HCT116 (cell line): ENCODE measurements around the gene PIK3R2. TPM values are rescaled to one million over a fixed set of nuclear protein-coding genes. Genes with fewer than 3 reads are reported as not detected.

Experiments
- ATAC-seq: fragments of 200-7000 bp; cut with Tn5 transposase; 2 replicates; pipeline ENCODE4 v1.9.1; 2020; ENCODE audit warnings: mild to moderate bottlenecking, moderate library complexity
- BruUV-seq: library from RNA; stranded (reverse); fragments of 400-500 nt; replicated peaks from 2 replicates; lab custom pipeline; 2021; lab: Mats Ljungman, UMichigan
- CTCF ChIA-PET: fragments of 300-600 bp; sonication (Branson Sonifier 250); formaldehyde crosslinking; loops from one replicate; lab custom pipeline; 2021; ENCODE audit warnings: antibody characterized with exemption; lab: Charles Lee
- POLR2A ChIA-PET: fragments of 300-600, 350-600 bp; sonication (Branson Sonifier 250); formaldehyde crosslinking; loops from one replicate; lab custom pipeline; 2021; ENCODE audit warnings: antibody characterized with exemption; lab: Charles Lee
- RAD21 ChIA-PET, 2 experiments: fragments of 300-600 bp; sonication (Branson Sonifier 250); formaldehyde crosslinking; loops; one replicate each; lab custom pipeline; 2023; ENCODE audit warnings: low total read pairs in 2 of 2; ENCODE audit not compliant: uncharacterized antibody in 2 of 2, unreplicated experiment in 2 of 2, low non-redundant PET in 1 of 2; lab: Charles Lee
- DNase-seq: peaks from one replicate; pipeline ENCODE4 v3.0.0-alpha.2; 2010; ENCODE audit warnings: low read depth, low spot score
- H2AFZ ChIP-seq: fragments of 200-600 bp; shearing (Covaris generic), sonication (generic); 2 replicates; pipeline ENCODE4 v1.6.1; 2017; ENCODE audit warnings: low read depth, mixed run types, mixed read lengths, antibody characterized with exemption, low read length; ENCODE audit not compliant: poor library complexity, severe bottlenecking
- H3K27ac ChIP-seq: 2 replicates; pipeline ENCODE4 v1.5.1; 2012; ENCODE audit warnings: low read depth, low read length
- H3K27me3 ChIP-seq: fragments of 200-600 bp; sonication (generic); 2 replicates; pipeline ENCODE4 v1.6.1; 2016; ENCODE audit warnings: mixed run types, low read length, mixed read lengths; ENCODE audit not compliant: insufficient read depth
- H3K36me3 ChIP-seq, 2 experiments: fragments of 200-500 bp in 1 of 2; fragments of 200-600 bp in 1 of 2; sonication (Bioruptor generic) in 1 of 2; sonication (generic) in 1 of 2; 2 replicates each; pipeline versions ENCODE4 v1.5.1 to v1.6.1; 2014 to 2016; ENCODE audit warnings: low read length in 2 of 2, inconsistent platforms in 1 of 2, mixed read lengths in 1 of 2, mixed run types in 1 of 2; ENCODE audit not compliant: insufficient read depth in 2 of 2, control insufficient read depth in 1 of 2
- H3K4me1 ChIP-seq, 2 experiments: fragments of 200-600 bp in 1 of 2; sonication (generic) in 1 of 2; 2 replicates each; pipeline versions ENCODE4 v1.5.1 to v1.6.1; 2012 to 2017; ENCODE audit warnings: low read length in 2 of 2, inconsistent platforms in 1 of 2, mild to moderate bottlenecking in 1 of 2, mixed read lengths in 1 of 2, mixed run types in 1 of 2, moderate library complexity in 1 of 2; ENCODE audit not compliant: insufficient read depth in 2 of 2, control insufficient read depth in 1 of 2
- H3K4me2 ChIP-seq: fragments of 200-600 bp; sonication (generic); 2 replicates; pipeline ENCODE4 v1.6.1; 2017; ENCODE audit warnings: mixed run types, low read length, mixed read lengths
- H3K4me3 ChIP-seq, 2 experiments: fragments of 200-600 bp in 1 of 2; sonication (generic) in 1 of 2; replicated peaks in 1 of 2; 2 replicates each; pipeline ENCODE4 v1.5.1; 2011 to 2016; ENCODE audit warnings: low read length in 2 of 2, control low read depth in 1 of 2, low read depth in 1 of 2, mild to moderate bottlenecking in 1 of 2, mixed read lengths in 1 of 2, mixed run types in 1 of 2
- H3K79me2 ChIP-seq: fragments of 200-600 bp; sonication (generic); 2 replicates; pipeline ENCODE4 v1.6.1; 2017; ENCODE audit warnings: mild to moderate bottlenecking, mixed run types, low read length, moderate library complexity, mixed read lengths; ENCODE audit not compliant: insufficient read depth
- H3K9ac ChIP-seq: fragments of 200-600 bp; sonication (generic); 2 replicates; pipeline ENCODE4 v1.6.1; 2016; ENCODE audit warnings: low read length, mixed read lengths
- H3K9me2 ChIP-seq: fragments of 200-600 bp; sonication (generic), shearing (Covaris generic); 2 replicates; pipeline ENCODE4 v1.6.1; 2017; ENCODE audit warnings: mixed run types, mild to moderate bottlenecking, moderate library complexity; ENCODE audit not compliant: insufficient read depth
- H3K9me3 ChIP-seq, 2 experiments: fragments of 200-500 bp in 1 of 2; fragments of 200-600 bp in 1 of 2; sonication (Bioruptor generic) in 1 of 2; sonication (generic) in 1 of 2; 2 replicates each; pipeline ENCODE4 v1.6.1; 2014 to 2017; ENCODE audit warnings: low read length in 2 of 2, mixed read lengths in 2 of 2, inconsistent platforms in 1 of 2, low read depth in 1 of 2, mild to moderate bottlenecking in 1 of 2, mixed run types in 1 of 2, moderate library complexity in 1 of 2; ENCODE audit not compliant: control insufficient read depth in 1 of 2, insufficient read depth in 1 of 2
- H4K20me1 ChIP-seq: fragments of 200-600 bp; sonication (generic), shearing (Covaris generic); 2 replicates; pipeline ENCODE4 v1.6.1; 2017; ENCODE audit warnings: mixed run types, mild to moderate bottlenecking, moderate library complexity; ENCODE audit not compliant: insufficient read depth
- ATF3 ChIP-seq: IDR thresholded peaks from 2 replicates; pipeline ENCODE4 v1.6.1; 2012
- CTCF ChIP-seq, 3 experiments: fragments of 200-600 bp in 1 of 3; sonication (generic) in 1 of 3; IDR thresholded peaks in 2 of 3; conservative IDR thresholded peaks in 1 of 3; 2 replicates each; pipeline ENCODE4 v1.5.1; 2012 to 2017; ENCODE audit warnings: low read depth in 2 of 3, low read length in 2 of 3, antibody characterized with exemption in 1 of 3, borderline replicate concordance in 1 of 3, control low read depth in 1 of 3, mild to moderate bottlenecking in 1 of 3, mixed read lengths in 1 of 3, mixed run types in 1 of 3, moderate library complexity in 1 of 3; ENCODE audit not compliant: insufficient read depth in 1 of 3
- JUND ChIP-seq: IDR thresholded peaks from 2 replicates; pipeline ENCODE4 v1.6.1; 2012
- RAD21 ChIP-seq: IDR thresholded peaks from 2 replicates; pipeline ENCODE4 v1.6.1; 2012; ENCODE audit warnings: low read depth, mild to moderate bottlenecking
- SP1 ChIP-seq: IDR thresholded peaks from 2 replicates; pipeline ENCODE4 v1.6.1; 2012; ENCODE audit warnings: low read depth
- ZBTB33 ChIP-seq: IDR thresholded peaks from 2 replicates; pipeline ENCODE4 v1.6.1; 2011; ENCODE audit warnings: mild to moderate bottlenecking, low read length, moderate library complexity; ENCODE audit not compliant: insufficient replicate concordance; ENCODE audit errors: extremely low read depth
- ZFX ChIP-seq: fragments of 450-650 bp; IDR thresholded peaks from 2 replicates; pipeline ENCODE4 v1.6.1; 2017
- intact Hi-C: fragments of 100-400 bp; cut with micrococcal nuclease; formaldehyde crosslinking; loops from 2 replicates; pipeline ENCODE4 v1.10.0; 2022
- total RNA-seq: library from RNA; stranded (reverse); gene quantifications from one replicate; pipeline ENCODE4 v1.2.1, GENCODE V29; 2021; ENCODE audit not compliant: unreplicated experiment

The PIK3R2 gene
- total RNA-seq, 1 experiment from 2014 or later = 53.4 TPM

- H3K79me2 ChIP-seq = no peaks in the 10 kb centered on the region
- ChIA-PET CTCF (no interaction called here), POLR2A (no interaction called here), RAD21 (no interaction called here)
- DNase-seq = no peak
- no peak overlapping the region for H2AFZ ChIP-seq
- no peaks in the 10 kb centered on the region for H3K9me2 ChIP-seq
- peaks cover 9 to 20% of the 10 kb centered on the region in 2 experiments; a peak in 3 of 4 replicates for H3K36me3 ChIP-seq
- no peaks in the 10 kb centered on the region for H3K4me1 ChIP-seq
- intact Hi-C loops = no loop called here
- no peak overlapping the region for H3K27ac ChIP-seq
- H4K20me1 ChIP-seq = no peaks in the 10 kb centered on the region
- H3K9me3 ChIP-seq = no peaks in the 10 kb centered on the region
- TF ChIP-seq ZBTB33 (no peak), ATF3 (no peak), CTCF (IDR thresholded peaks at IDR 0.05 in 2 of 3, conservative IDR thresholded peaks at IDR 0.05 in 1 of 3; ENCODE audit: borderline replicate concordance in 1 of 3, insufficient read depth in 1 of 3, low read depth in 2 of 3, low read length in 2 of 3) (no peak), ZFX (no peak), JUND (no peak), SP1 (no peak), RAD21 (no peak)
- H3K4me3 ChIP-seq = no peak overlapping the region
- no peaks in the 10 kb centered on the region for H3K27me3 ChIP-seq
- no peak for ATAC-seq
- no peak overlapping the region for H3K4me2 ChIP-seq
- no peak overlapping the region for H3K9ac ChIP-seq
- BruUV-seq = no TSS peak
These were observed 7.5 kb upstream of the PIK3R2 start for GRCh38 chr19:18145391-18145999.
